ENCODE results near the gene EDARADD. TPM values are rescaled to one million over a fixed set of nuclear protein-coding genes. Genes with fewer than 3 reads are reported as not detected.
"Not testable (repeated sequence)": the region's sequence is repeated elsewhere in the genome, so short reads cannot be mapped to it uniquely, and the experiment has no call there.

Gene EDARADD
- total RNA-seq: 0.35 TPM
- long read RNA-seq, partial matches to known transcripts: 0 of 4 reads
- long read RNA-seq, other reads (novel, unspliced or antisense): 1 of 4 reads

DNA sequence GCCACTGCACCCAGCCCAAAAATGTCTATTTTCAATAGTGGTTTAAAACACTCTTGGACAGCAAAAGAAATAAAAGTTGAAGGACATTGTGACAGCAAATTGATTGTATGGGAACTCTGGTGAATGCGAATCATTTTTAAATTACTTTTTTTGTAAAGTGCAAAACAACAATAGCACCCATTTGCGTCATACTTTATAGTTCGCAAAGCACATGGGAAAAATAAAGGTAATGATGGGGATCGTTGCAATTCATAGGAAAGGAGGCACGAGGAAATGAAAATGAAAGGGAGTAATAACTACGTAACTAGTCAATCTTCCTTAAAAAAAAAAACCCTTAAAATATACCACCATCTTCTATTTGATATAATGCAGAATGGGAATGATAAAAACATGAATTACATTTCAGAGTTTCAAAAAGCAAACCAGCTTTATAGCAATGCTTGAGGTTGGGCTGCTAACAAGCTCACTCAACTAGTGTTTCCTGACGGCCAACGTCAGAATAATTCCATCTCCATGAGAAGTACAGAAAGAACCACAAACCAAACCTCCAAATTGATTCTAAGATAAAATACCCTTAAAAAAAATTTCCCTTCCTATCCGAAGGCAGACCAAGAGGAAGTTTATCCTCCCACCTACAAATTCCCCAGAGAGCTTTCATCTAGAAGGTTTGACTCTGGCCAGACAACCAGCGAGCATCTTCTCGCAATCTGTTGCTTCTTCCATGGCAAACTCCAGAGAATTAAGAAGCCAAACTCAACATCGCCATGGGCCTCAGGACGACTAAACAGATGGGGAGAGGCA lies at the start of gene EDARADD:
TSS of gene EDARADD (plus strand) at position 606 of the 801 bp plus-strand sequence. CDS start at position 765, 159 bp downstream.
- DNase-seq (ENCODE audit: low spot score): no peak

GRCh38 chr1:236345728-236346127 lies 48.4 kb upstream of the EDARADD start:
- no peak for DNase-seq (ENCODE audit: low spot score)

- peak; percentile 84 for DNase-seq (ENCODE audit: low spot score)
Observed at GRCh38 chr1:236348071-236348470, 46.0 kb upstream of the EDARADD start.

DNA sequence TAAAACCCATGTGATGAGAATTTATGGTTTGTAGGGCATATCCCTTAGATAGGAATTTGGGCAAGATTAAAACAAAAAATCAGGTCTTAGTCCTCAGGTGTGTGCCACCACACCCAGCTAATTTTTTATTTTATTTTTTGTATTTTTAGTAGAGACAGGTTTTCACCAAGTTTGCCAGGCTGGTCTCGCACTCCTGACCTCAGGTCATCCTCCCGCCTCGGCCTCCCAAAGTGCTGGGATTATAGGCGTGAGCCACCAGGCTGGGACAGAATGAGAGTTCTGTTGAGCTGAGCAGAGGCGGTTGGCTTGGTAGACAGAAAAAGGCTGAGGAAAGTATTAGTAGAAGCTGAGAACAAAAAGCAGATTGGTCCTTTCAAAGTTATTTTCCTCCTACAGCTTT lies 43.8 kb upstream of the EDARADD start:
- peak; percentile 62 for DNase-seq (ENCODE audit: low spot score)

- DNase-seq (ENCODE audit: low spot score): no peak
Observed at GRCh38 chr1:236351875-236352573, 42.1 kb upstream of the EDARADD start.

DNA sequence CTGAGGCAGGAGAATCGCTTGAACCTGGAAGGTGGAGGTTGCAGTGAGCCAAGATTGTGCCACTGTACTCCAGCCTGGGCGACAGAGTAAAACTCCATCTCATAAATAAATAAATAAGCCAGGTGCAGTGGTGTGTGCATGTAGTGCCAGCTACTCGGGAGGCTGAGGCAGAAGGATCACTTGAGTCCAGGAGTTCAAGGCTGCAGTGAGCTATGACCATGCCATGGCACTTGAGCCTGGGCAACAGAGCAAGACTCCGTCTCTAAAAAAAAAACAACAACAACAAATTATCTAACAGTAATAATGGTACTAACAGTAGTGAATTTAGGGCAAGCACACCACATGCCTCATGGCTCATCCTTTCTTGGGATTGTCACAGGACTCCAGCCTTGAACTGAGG lies 41.3 kb upstream of the EDARADD start:
- DNase-seq (ENCODE audit: low spot score): peak; percentile 43

DNA sequence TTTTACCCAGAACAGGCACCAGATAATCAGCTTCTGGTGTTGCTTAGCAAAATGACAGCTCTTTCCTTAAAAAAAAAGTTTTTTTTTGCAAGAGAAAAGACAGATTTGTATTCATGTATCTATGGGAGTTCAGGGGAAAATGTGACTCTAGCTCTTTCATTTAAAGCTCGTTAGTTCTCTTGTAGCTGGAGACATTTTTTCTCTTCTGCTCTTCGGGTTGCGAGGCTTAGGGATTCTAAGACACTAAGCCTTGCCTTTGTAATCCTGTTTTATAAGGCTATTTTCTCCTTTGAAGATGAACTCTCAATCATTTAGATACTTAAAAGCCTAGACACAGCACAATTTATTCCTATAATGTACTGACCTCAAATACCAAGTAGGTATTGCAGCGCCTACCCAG lies 40.3 kb upstream of the EDARADD start:
- no peak for DNase-seq (ENCODE audit: low spot score)

GRCh38 chr1:236354330-236355147 lies 39.5 kb upstream of the EDARADD start:
- no peak for DNase-seq (ENCODE audit: low spot score)

DNA sequence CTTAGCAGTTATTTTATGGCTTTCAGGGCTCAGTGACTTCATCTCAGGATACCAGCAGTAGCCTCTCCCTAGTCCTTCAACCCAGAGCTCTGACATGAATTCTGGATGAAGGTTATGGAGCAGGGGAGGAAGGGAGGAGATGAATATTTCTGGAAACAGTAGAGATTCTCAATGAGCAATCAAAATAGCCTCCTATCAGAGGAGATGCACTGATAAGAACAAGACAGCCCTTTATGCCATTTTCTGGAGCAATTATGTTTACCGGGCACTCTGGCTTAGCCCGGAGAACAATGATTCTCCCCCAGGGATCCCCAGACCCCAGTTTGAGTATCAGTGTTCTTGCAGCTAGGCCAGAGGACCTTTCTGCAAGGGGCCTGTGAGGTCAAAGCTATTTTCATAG lies 37.9 kb upstream of the EDARADD start:
- no peak for DNase-seq (ENCODE audit: low spot score)

DNA sequence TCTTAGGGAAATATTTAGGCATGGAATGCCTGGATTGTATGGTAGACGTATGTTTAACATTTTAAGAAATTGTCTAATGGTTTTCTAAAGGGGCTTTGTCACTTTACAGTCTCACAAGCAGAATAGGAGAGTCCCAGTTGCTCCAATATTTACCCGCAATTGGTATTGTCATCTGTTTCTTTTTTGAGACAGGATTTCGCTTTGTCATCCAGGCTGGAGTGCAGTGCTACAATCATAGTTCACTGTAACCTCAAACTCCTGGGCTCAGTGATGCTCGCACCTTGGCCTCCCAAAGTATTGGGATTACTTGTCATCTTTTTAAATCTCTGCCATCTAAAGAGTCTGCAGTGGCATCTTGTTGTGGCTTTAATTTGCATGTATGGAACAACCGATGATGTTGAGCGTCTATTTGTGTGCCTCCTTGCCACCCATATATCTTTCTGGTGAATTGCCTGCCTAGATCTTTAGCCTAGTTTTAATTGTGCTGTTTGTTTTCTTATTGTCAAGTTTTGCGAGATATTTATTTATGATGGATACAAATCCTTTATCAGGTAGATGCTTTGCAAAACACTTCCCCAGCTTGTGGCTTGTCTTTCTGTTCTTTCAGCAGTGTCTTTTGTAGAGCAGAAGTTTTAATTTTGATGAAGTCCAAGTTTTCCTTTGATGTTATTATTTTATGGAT lies 32.0 kb upstream of the EDARADD start:
- no peak for DNase-seq (ENCODE audit: low spot score)

GRCh38 chr1:236363237-236363636 lies 30.8 kb upstream of the EDARADD start:
- no peak for DNase-seq (ENCODE audit: low spot score)

- DNase-seq (ENCODE audit: low spot score): no peak
Observed at GRCh38 chr1:236365999-236366570, 28.0 kb upstream of the EDARADD start.

DNA sequence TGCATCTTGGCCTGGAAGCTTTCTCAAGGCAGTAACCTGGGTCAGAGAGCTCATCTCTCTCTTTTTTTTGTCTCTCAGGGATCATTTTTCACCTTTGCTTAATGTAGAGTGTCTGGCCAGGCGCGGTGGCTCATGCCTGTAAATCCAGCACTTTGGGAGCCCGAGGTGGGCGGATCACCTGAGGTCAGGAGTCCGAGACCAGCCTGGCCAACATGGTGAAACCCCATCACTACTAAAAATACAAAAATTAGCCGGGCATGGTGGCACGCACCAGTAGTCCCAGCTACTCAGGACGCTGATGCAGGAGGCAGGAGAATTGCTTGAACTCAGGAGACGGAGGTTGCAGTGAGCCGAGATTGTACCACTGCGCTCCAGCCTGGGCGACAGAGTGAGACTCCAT lies 27.4 kb upstream of the EDARADD start:
- DNase-seq (ENCODE audit: low spot score): not testable (repeated sequence)

- no peak for DNase-seq (ENCODE audit: low spot score)
Observed at GRCh38 chr1:236370420-236370819, 23.7 kb upstream of the EDARADD start.

DNA sequence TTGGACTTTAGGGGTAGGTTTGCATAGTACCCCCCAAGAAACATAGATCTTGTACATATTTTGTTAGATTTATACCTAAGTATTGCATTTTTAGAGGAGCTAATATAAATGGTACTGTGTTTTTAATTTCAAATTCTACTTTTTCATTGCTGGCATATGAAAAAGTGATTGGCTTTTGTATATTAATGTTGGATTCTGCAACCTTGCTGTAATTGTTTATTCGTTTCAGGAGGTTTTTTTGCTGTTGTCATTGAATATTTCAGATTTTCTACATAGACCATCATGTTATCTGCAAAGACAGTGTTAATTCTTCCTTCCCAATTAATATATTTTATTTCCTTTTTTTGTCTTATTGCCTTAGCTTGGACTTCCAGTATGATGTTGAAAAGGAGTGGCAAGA lies 23.0 kb upstream of the EDARADD start:
- no peak for DNase-seq (ENCODE audit: low spot score)

DNA sequence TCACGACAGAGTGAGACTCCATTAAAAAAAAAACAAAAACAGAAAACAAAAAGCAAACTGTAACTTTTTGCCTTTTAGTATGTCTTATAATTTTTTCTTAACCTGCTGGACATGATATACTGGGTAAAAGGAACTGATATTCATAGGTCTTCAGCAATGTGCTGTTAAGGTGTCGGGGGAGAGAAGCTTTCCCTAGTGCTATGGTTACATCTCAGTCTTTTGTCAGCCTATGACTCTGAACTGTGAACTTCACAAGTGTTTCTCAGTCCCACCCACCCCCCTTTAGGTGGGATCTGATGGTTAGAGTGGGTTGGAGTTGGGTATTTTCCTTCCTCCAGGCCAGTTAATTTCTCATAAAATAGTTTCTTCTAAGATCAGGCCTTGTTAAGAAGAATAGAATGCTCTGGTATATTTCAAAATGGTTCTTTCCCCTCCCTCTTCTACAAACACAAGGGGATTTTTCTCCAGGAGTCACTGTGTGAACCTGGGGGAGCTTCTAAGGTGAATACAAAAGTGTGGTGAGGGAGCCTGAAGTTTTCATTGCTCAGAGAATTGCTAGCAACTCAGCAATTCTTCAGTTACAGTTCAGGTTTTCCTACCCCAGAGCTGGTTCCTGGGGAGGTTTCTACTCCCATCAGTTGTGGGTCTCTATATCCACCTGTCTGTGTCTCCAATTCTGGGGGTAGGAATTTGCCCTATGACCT lies 16.1 kb upstream of the EDARADD start:
- no peak for DNase-seq (ENCODE audit: low spot score)

GRCh38 chr1:236381565-236382158 lies 12.4 kb upstream of the EDARADD start:
- no peak for DNase-seq (ENCODE audit: low spot score)

- DNase-seq (ENCODE audit: low spot score): no peak
Observed at GRCh38 chr1:236388332-236388731, 5.8 kb upstream of the EDARADD start.

GRCh38 chr1:236389253-236389652 lies 4.8 kb upstream of the EDARADD start:
- DNase-seq (ENCODE audit: low spot score): no peak

- DNase-seq (ENCODE audit: low spot score): peak; percentile 30
Observed at GRCh38 chr1:236391008-236391407, 3.1 kb upstream of the EDARADD start.

Measured in mesenteric fat pad (tissue), 1 donor.